NCI-H748 (cell line): ENCODE measurements around the gene CENPQ.
"Not testable (repeated sequence)": the region's sequence is repeated elsewhere in the genome, so short reads cannot be mapped to it uniquely, and the experiment has no call there.

Source experiments
- DNase-seq: peaks from one replicate; lab custom pipeline; 2025; ENCODE audit not compliant: unreplicated experiment; lab: John Stamatoyannopoulos, UW

The CENPQ gene

DNA sequence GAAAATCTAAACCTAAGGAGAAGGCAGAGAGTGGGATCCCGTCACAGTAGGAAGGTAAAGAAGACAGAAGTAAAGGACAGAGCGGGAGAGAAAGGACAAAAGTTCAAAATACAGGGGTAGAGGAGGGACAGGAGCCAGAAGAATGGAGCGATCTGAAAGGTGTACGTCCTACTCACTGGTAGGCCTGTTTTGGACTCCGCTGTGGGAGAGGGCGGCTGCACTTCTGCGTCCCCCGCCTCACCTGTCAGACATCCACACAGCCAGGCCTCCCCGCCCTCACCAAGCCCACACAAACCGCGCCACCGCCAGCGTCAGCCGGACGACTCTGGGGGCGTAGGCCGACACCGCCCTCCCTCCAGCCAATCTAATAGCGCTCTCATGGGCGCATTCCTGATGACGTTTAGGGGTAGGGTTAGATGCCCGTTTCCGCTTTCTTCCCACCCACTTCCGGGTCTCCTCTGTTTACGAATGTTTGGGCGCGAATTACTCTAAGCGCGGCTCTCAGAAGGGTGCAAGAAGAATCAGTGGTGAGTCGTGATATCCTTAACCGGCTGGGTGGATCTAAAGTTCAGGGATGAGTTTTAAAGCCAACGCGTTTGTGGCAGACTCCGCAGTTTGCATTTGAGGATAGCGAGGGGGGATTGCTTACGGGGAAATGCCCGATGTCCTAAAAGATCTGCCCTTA, at the start of gene CENPQ, which contains the start of gene MMUT:
CENPQ (plus strand) TSS at position 444 of the 685 bp plus-strand sequence. CDS start 6,807 bp downstream, outside the sequence.
MMUT (minus strand) TSS at position 327 of the 685 bp plus-strand sequence. CDS start 3,787 bp downstream, outside the sequence.
- DNase-seq, result peak; percentile 99

DNA sequence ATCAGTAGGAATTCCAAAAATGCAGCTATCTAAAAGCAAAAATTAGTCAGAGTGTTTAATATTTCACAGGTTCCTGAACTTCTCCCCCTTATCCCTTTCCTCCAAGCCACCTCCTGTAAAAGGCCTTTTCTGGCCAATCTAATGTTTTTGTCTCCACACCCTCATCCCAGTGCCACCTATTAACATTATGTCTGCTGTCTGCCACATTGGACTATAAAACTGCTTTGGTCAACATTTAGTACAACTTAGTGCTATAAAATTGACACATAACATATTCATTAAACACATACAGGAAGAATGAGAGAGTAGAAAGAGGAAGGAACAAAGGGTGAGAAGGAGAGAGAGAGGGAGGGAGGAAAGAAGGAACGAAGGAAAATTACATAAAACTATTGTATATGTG, 47.8 kb upstream of the CENPQ start:
- DNase-seq, result no peak

- DNase-seq, result no peak
Observed at GRCh38 chr6:49416195-49416594, 47.0 kb upstream of the CENPQ start.

- DNase-seq, result peak; percentile 61
Observed at GRCh38 chr6:49423817-49424216, 39.4 kb upstream of the CENPQ start.

DNA sequence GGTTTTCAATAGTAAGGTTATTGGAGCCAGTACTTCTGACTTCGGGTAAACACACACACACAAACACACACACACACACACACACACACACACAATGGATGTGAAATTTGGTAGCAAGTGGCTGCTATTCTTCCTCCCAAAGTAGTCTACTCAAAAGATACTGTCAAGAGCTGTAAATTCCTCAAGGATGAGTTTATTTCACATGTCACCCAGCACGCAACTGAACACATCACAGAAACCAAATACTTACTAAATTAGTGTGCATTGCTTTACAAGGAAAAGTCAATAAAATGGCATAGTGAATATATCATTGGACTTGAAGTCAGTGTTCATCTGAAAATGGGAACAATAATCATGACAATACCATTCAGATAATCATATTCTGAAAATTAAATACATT, 33.0 kb upstream of the CENPQ start:
- DNase-seq, result no peak

DNA sequence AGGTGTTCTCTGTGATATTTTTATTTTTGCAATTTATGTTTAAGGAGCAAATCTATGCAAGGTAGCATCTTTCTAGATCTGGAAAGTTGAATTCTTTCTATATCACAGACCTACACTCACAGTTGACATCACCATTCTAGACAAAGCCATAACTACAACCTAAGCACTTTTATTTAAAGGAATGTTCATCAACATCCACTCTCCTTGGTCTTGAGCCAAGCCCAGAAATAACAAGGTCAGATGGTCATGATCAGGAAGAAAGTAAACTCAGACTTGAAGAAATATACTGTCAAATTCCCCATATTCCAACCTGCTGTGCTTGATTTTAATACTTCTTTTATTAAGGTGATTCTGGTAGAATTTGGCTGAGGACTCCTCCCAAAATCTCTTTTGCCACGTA, 32.3 kb upstream of the CENPQ start:
- no peak for DNase-seq

DNA sequence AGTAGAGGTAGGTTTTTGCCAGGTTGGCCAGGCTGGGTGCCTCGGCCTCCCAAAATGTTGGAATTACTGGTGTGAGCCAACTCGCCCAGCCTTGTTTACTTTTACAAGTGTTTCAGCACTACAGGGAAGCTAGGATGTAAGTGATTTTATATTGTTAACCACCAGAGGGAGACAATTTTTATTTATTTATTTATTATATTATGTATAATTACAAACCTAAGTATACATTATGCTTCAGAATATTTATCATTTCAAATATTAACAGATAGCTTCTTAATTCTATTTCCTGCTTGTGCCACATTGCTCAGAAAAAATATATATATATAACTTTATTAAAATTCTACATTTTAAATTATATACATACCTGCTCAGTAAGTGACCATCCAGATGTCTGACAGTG, 9.9 kb upstream of the CENPQ start:
- peak; percentile 15 for DNase-seq

GRCh38 chr6:49454787-49455709, 8.1 kb upstream of the CENPQ start:
- DNase-seq, result no peak

DNA sequence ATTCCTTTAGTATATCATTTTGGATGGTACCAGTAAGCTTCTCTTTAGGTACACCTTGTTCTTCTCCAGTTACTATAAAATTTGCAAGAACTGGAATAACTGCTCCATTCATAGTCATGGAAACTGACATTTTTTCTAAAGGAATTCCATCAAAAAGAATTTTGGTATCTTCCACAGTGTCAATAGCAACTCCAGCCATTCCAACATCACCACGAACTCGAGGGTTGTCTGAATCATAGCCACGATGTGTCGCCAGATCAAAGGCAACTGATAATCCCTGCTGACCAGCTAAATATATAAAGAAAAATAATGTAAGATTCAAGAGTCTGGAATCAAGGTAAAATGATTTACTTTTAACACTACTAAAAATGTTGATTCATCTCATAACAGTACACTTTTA, 5.4 kb upstream of the CENPQ start:
- no peak for DNase-seq

DNA sequence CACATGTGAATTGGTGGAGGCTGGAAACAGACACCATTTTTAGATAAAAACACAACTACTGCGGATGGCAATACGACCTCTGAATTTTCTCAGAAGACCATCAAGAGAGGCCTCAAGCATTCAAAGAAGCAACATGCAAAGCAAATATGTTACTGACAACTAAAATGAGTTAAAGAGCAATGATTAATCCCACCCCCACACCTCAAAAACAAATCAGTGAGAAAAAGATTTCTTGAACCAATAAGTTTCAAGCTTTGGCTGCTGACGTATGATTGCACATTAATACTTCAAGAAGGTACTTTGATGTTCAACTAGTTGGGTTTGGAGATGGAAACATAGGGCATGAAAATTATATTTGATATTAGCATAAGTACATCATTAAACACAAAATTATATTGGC, 1.1 kb upstream of the CENPQ start:
- peak; percentile 15 for DNase-seq

DNA sequence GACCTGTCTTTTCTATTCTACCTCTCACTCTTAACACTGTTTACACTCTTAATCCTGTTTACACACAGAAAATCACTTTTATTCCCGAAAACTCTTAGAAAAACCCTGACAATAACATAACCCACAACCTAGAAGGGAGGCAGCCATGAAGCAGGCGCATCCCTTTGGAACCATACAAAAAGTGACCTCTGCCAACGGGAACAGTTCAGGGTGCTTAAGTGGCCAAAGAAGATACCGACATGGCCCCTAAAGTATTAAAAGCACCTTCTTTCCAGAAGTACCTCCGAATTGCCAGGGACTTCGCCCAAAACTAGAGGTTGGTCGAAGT, 607 bp upstream of the CENPQ start:
- DNase-seq, result peak; percentile 39

DNA sequence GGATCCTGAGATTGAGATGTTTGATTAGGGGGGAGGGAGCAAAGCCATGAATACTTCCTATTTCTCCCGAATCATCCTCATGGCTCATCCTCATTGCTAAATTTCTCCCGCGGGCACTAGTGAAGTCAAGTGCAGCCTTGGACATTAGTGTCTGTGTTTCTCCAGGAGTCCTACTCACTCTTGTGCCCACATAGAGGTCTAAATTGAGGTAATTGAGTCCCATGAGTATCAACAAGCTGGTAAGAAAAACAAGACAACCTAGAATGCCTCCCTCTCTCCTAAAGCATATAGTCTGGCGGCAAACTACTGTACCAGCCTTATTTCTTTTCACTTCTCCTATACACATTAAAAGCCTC, 420 bp downstream of the CENPQ start:
- DNase-seq, result no peak

GRCh38 chr6:49464691-49465090, 1.5 kb downstream of the CENPQ start:
- no peak for DNase-seq

- no peak for DNase-seq
Observed at GRCh38 chr6:49468042-49468441, 4.9 kb downstream of the CENPQ start.

GRCh38 chr6:49476564-49476963, 13.4 kb downstream of the CENPQ start:
- not testable (repeated sequence) for DNase-seq

DNA sequence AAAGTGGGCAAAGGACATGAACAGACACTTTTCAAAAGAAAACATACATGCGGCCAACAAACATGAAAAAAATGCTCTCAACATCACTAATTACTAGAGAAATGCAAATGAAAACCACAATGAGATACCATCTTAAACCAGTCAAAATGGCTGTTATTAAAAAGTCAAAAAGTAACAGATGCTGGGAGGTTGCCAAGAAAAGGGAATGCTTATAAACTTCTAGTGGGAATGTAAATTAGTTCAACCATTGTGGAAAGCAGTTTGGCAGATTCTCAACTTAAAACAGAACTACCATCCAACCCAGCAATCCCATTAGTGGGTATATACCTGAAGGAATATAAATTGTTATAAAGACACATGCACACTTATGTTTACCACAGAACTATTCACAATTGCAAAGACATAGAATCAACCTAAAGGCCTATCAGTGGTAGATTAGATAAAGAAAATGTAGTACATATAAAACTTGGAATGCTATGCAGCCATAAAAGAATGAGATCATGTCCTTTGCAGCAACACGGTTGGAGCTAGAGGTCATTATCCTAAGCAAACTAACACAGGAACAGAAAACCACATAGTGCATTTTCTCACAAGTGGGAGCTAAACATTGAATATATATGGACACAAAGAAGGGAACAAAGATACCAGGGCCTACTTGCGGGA, 16.3 kb downstream of the CENPQ start:
- no peak for DNase-seq

- DNase-seq, result not testable (repeated sequence)
Observed at GRCh38 chr6:49481846-49482245, 18.7 kb downstream of the CENPQ start.

DNA sequence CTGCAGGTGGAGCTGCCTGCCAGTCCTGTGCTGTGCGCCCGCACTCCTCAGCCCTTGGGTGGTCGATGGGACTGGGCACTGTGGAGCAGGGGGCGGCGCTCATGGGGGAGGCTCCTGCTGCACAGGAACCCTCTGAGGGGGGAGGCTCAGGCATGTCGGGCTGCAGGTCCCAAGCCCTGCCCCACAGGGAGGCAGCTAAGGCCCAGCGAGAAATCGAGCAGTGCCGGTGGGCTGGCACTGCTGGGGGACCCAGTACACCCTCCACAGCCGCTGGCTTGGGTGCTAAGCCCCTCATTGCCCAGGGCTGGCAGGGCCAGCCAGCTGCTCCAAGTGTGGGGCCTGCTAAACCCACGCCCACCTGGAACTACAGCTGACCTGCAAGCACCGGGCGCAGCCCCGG, 20.2 kb downstream of the CENPQ start:
- not testable (repeated sequence) for DNase-seq

DNA sequence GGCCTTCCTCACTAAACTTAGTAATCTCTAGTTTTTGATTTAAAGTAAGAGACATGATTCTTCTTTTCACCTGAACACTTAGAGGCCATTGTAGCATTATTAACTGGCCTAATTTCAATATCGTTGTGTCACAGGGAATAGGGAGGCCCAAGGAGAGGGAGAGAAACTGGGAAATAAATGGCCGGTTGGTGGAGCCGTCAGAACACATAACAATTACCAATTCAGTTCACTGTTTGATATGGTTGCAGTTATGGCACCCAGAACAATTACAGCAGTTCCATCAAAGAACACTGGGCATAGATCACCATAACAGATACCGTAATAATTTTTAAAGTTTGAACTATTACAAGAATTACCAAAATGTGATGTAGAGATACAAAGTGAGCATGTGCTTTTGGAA, 27.5 kb downstream of the CENPQ start:
- no peak for DNase-seq

- DNase-seq, result peak; percentile 79
Observed at GRCh38 chr6:49497304-49497703, 34.1 kb downstream of the CENPQ start.

GRCh38 chr6:49499126-49499525, 36.0 kb downstream of the CENPQ start:
- no peak for DNase-seq

- peak; percentile 21 for DNase-seq
Observed at GRCh38 chr6:49499623-49500022, 36.5 kb downstream of the CENPQ start, which contains the start of gene GLYATL3. Gene GLYATL3, plus strand, starts transcription at chr6:49499923. Its CDS starts 12,068 bp downstream, at chr6:49511991.
